Upper lobe of left lung (tissue), 6 donors: ENCODE measurements around the gene CFP. TPM values are rescaled to one million over a fixed set of nuclear protein-coding genes. Genes with fewer than 3 reads are reported as not detected.

Experiments used
- ATAC-seq, 2 donors: fragments of 200-7000 bp; cut with Tn5 transposase; one replicate each; pipeline ENCODE4 v1.9.1; 2022; ENCODE audit warnings: mild to moderate bottlenecking in 2 of 2, moderate library complexity in 2 of 2; ENCODE audit not compliant: low FRiP score in 2 of 2
- DNase-seq, 2 donors: peaks; one replicate each; pipeline ENCODE4 v3.0.0-alpha.2; 2019 to 2020
- H3K27ac ChIP-seq, 4 donors: fragments of 200-600 bp; sonication (generic); one replicate each; pipeline ENCODE4 v1.5.1; 2016 to 2019
- H3K27me3 ChIP-seq, 4 donors: fragments of 200-600 bp; sonication (generic); one replicate each; pipeline ENCODE4 v1.5.1; 2017 to 2019
- H3K36me3 ChIP-seq, 4 donors: fragments of 200-600 bp; sonication (generic); one replicate each; pipeline ENCODE4 v1.5.1; 2016 to 2019
- H3K4me1 ChIP-seq, 4 donors: fragments of 200-600 bp; sonication (generic); one replicate each; pipeline ENCODE4 v1.5.1; 2018 to 2019
- H3K4me3 ChIP-seq, 4 donors: fragments of 200-600 bp; sonication (generic); one replicate each; pipeline ENCODE4 v1.5.1; 2017 to 2019; ENCODE audit warnings: mild to moderate bottlenecking in 2 of 4, moderate library complexity in 1 of 4
- H3K9me3 ChIP-seq, 4 donors: fragments of 200-600 bp; sonication (generic); one replicate each; pipeline ENCODE4 v1.5.1; 2018 to 2019
- EP300 ChIP-seq, 4 donors: sonication (generic); formaldehyde crosslinking; IDR thresholded peaks; one replicate each; pipeline ENCODE4 v1.5.1; 2017; ENCODE audit warnings: antibody characterized with exemption in 4 of 4, control low read depth in 2 of 4
- POLR2A ChIP-seq, 4 donors: fragments of 450-650 bp; IDR thresholded peaks; one replicate each; pipeline ENCODE4 v1.5.1; 2016 to 2017; ENCODE audit warnings: antibody characterized with exemption in 4 of 4, mild to moderate bottlenecking in 2 of 4
- POLR2AphosphoS5 ChIP-seq, 2 donors: sonication (generic); formaldehyde crosslinking; IDR thresholded peaks; one replicate each; pipeline ENCODE4 v1.5.1; 2017; ENCODE audit warnings: antibody characterized with exemption in 2 of 2
- WGBS, 2 donors: methylation state at CpG; one replicate each; pipeline ENCODE4 v1.1.5; 2017 to 2018; 5-methylcytosine and 5-hydroxymethylcytosine counted together
- total RNA-seq, 6 donors: library from RNA; depleted of rRNA in 4 of 6; stranded (reverse); fragments of >200 nt in 4 of 6; gene quantifications; one replicate each; pipeline versions ENCODE4 v1.1.0 to v1.2.1, GENCODE V29; 2016 to 2021
- TF ChIP-seq, protein P1 (sequence below), 6 experiments: fragments of 450-650 bp in 4 of 6; fragments of 200-600 bp in 2 of 6; sonication (generic) in 2 of 6; IDR thresholded peaks; one replicate each; pipeline ENCODE4 v1.5.1; 2016 to 2019; ENCODE audit warnings: antibody characterized with exemption in 6 of 6
- donor health status: DM: no; HTN: no; CAD: no; lungs with moderate emphysema.
- donor health status: DM: no; HTN: yes; CAD: no; lungs with severe emphysema.

CFP gene
- total RNA-seq, 6 donors from 2014 or later = 9.1 to 40.6 (median 14.1) TPM

GRCh38 chrX:47577901-47578300 is 51.8 kb downstream of the CFP start:
- Histone ChIP-seq H3K27me3 (no peaks in the 10 kb centered on the region), H3K27ac (no peak overlapping the region), H3K9me3 (no peaks in the 10 kb centered on the region), H3K36me3 (no peaks in the 10 kb centered on the region), H3K4me3 (no peak overlapping the region), H3K4me1 (peaks cover 3 to 15% (median 10%) of the 10 kb centered on the region in 4 donors)
- 63% methylated on average over 3 of the region's 3 CpGs; no CpG with 5 or more reads in 1 of the 2 donors for WGBS, 2 donors
- TF ChIP-seq POLR2AphosphoS5 (IDR thresholded peaks at IDR 0.05) = no peak
- TF ChIP-seq POLR2A (IDR thresholded peaks at IDR 0.05) = no peak
- TF ChIP-seq, protein P1, sequence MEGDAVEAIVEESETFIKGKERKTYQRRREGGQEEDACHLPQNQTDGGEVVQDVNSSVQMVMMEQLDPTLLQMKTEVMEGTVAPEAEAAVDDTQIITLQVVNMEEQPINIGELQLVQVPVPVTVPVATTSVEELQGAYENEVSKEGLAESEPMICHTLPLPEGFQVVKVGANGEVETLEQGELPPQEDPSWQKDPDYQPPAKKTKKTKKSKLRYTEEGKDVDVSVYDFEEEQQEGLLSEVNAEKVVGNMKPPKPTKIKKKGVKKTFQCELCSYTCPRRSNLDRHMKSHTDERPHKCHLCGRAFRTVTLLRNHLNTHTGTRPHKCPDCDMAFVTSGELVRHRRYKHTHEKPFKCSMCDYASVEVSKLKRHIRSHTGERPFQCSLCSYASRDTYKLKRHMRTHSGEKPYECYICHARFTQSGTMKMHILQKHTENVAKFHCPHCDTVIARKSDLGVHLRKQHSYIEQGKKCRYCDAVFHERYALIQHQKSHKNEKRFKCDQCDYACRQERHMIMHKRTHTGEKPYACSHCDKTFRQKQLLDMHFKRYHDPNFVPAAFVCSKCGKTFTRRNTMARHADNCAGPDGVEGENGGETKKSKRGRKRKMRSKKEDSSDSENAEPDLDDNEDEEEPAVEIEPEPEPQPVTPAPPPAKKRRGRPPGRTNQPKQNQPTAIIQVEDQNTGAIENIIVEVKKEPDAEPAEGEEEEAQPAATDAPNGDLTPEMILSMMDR (IDR thresholded peaks at IDR 0.05) = no peak
- TF ChIP-seq EP300 (IDR thresholded peaks at IDR 0.05) = no peak
- no peak for ATAC-seq
- no peak for DNase-seq

- no peaks in the 10 kb centered on the region for H3K9me3 ChIP-seq
- no peak overlapping the region for H3K27ac ChIP-seq
- ATAC-seq (no peak), DNase-seq (no peak)
- no peaks in the 10 kb centered on the region for H3K36me3 ChIP-seq
- WGBS, 2 donors = 70% methylated on average over 9 of the region's 9 CpGs; no CpG with 5 or more reads in 1 of the 2 donors
- no peaks in the 10 kb centered on the region for H3K27me3 ChIP-seq
- peaks cover 3 to 15% (median 10%) of the 10 kb centered on the region in 4 donors for H3K4me1 ChIP-seq
- no peak for TF ChIP-seq EP300 (IDR thresholded peaks at IDR 0.05)
- TF ChIP-seq, protein P1 (IDR thresholded peaks at IDR 0.05) = no peak
- no peak for TF ChIP-seq POLR2AphosphoS5 (IDR thresholded peaks at IDR 0.05)
- TF ChIP-seq POLR2A (IDR thresholded peaks at IDR 0.05) = no peak
- H3K4me3 ChIP-seq = no peak overlapping the region
These were observed 52.3 kb downstream of the CFP start for GRCh38 chrX:47577424-47577823.

DNA sequence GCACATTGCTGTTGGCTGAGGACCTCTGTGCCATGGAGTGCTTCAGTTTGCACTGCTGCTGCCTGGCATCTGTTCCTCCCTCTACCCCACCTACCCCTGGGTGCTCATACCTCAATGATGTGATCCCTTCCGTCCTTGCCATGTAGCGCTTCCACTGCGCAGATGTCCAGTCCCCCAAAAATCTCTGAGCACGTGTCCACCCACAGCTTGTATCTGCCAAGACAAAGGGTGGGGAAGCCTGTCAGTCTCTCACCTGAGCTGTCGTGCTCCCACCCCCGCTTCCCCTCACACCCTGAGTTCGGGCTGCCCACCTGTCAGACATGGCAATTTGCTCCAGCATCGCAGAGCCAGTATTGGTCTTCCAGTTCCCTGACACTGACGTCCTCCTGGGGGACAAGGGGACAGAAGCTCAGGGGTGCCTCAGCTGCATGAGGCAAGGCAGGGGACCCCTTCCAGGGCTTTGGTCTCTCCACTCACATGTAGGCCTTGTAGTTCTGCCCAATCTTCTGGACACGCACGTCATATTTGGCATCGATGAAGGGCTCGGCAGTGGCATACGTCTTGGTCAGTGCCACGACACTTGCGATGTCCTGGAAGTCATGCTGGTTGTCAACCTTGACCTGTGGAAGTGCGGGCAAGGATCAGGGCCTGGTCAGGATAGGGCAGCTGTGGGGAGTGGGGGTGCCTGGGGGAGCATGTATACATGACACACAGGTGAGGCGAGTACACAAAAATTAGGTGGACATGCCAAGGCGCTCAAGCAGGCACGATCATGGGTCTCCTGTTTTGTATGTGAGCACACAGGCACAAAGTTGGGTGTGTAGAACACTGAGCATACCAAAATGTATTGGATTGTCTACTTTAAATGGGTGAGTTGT is 53.5 kb downstream of the CFP start:
- no peak for ATAC-seq
- Histone ChIP-seq H3K4me1 (peaks cover 0 to 15% (median 8%) of the 10 kb centered on the region in 4 donors), H3K36me3 (peaks cover 0 to 8% (median 2%) of the 10 kb centered on the region in 4 donors), H3K27me3 (no peaks in the 10 kb centered on the region), H3K27ac (no peak overlapping the region), H3K9me3 (no peaks in the 10 kb centered on the region), H3K4me3 (no peak overlapping the region)
- no peak for DNase-seq
- no peak for TF ChIP-seq EP300 (IDR thresholded peaks at IDR 0.05)
- TF ChIP-seq, protein P1 (IDR thresholded peaks at IDR 0.05) = no peak
- TF ChIP-seq POLR2A (IDR thresholded peaks at IDR 0.05) = no peak
- no peak for TF ChIP-seq POLR2AphosphoS5 (IDR thresholded peaks at IDR 0.05)
- 88 to 98% methylated on average over 7 to 20 of the region's 20 CpGs for WGBS, 2 donors

- peak overlapping the region in 3 of 4 donors; percentile 18 to 65 (median 64) for H3K27ac ChIP-seq
- no peaks in the 10 kb centered on the region for H3K27me3 ChIP-seq
- TF ChIP-seq POLR2A (IDR thresholded peaks at IDR 0.05) (no peak), EP300 (IDR thresholded peaks at IDR 0.05) (no peak), POLR2AphosphoS5 (IDR thresholded peaks at IDR 0.05) (no peak)
- TF ChIP-seq, protein P1 (IDR thresholded peaks at IDR 0.05) = no peak
- peaks cover 0 to 19% (median 9%) of the 10 kb centered on the region in 4 donors for H3K36me3 ChIP-seq
- WGBS, 2 donors = 56% methylated on average over 25 of the region's 27 CpGs; no CpG with 5 or more reads in 1 of the 2 donors
- peaks cover 0 to 15% (median 8%) of the 10 kb centered on the region in 4 donors for H3K4me1 ChIP-seq
- no peaks in the 10 kb centered on the region for H3K9me3 ChIP-seq
- peak in 1 of 2 donors; percentile 43 for DNase-seq
- peak overlapping the region in 3 of 4 donors; percentile 11 to 35 (median 24) for H3K4me3 ChIP-seq
- no peak for ATAC-seq
These were observed 55.0 kb downstream of the CFP start for GRCh38 chrX:47574547-47575301.
